Heart left ventricle (tissue), 16 donors: ENCODE data around the gene ZNF646. TPM values are rescaled to one million over a fixed set of nuclear protein-coding genes. Genes with fewer than 3 reads are reported as not detected.

Source experiments
- ATAC-seq, 4 donors: fragments of 200-7000 bp; cut with Tn5 transposase; one replicate each; pipeline ENCODE4 v1.9.1; 2020 to 2022; ENCODE audit warnings: moderate library complexity in 4 of 4, mild to moderate bottlenecking in 3 of 4, moderate number of reproducible peaks in 1 of 4
- DNase-seq, 5 donors: peaks; one replicate each; pipeline ENCODE4 v3.0.0-alpha.2; 2020
- H3K27ac ChIP-seq, 12 donors: fragments of 200-600 bp; sonication (generic) in 4 of 12; one replicate each; pipeline versions ENCODE4 v1.5.0 to v1.8.0; 2016 to 2022; ENCODE audit warnings: mild to moderate bottlenecking in 2 of 12
- H3K27me3 ChIP-seq, 9 donors: fragments of 200-600 bp; sonication (generic) in 2 of 9; one replicate each; pipeline versions ENCODE4 v1.5.1 to v1.8.0; 2016 to 2022; ENCODE audit warnings: mild to moderate bottlenecking in 3 of 9
- H3K36me3 ChIP-seq, 9 donors: fragments of 200-600 bp; sonication (generic) in 2 of 9; one replicate each; pipeline versions ENCODE4 v1.5.0 to v1.8.0; 2018 to 2022; ENCODE audit warnings: mild to moderate bottlenecking in 2 of 9
- H3K4me1 ChIP-seq, 12 donors: fragments of 200-600 bp; sonication (generic) in 4 of 12; one replicate each; pipeline versions ENCODE4 v1.5.0 to v1.8.0; 2016 to 2022; ENCODE audit warnings: mild to moderate bottlenecking in 3 of 12
- H3K4me3 ChIP-seq, 12 donors: fragments of 200-600 bp; sonication (generic) in 4 of 12; one replicate each; pipeline versions ENCODE4 v1.5.0 to v1.8.0; 2017 to 2022; ENCODE audit warnings: mild to moderate bottlenecking in 9 of 12, moderate library complexity in 4 of 12
- H3K9me3 ChIP-seq, 12 donors: fragments of 200-600 bp; sonication (generic) in 4 of 12; one replicate each; pipeline versions ENCODE4 v1.5.0 to v1.8.0; 2016 to 2022; ENCODE audit warnings: mild to moderate bottlenecking in 1 of 12
- POLR2A ChIP-seq, 2 donors: fragments of 450-650 bp; IDR thresholded peaks; one replicate each; pipeline ENCODE4 v1.6.1; 2017; ENCODE audit warnings: antibody characterized with exemption in 2 of 2, mild to moderate bottlenecking in 2 of 2, moderate library complexity in 2 of 2
- WGBS, 4 donors: extraction: QIAGEN DNeasy Blood & Tissue Kit in 2 of 4; methylation state at CpG; one replicate each; pipeline versions ENCODE4 v1.1.5 to v1.1.7; 2013 to 2018; 5-methylcytosine and 5-hydroxymethylcytosine counted together
- intact Hi-C, 10 donors: fragments of 100-400 bp; cut with DNase I; formaldehyde crosslinking; loops; one replicate each; pipeline versions ENCODE4 v1.11.1 to v1.14.2; 2022
- polyA plus RNA-seq, 2 donors: library from polyadenylated mRNA; stranded (reverse); fragments of 200-250 nt; gene quantifications; one replicate each; pipeline ENCODE4 v1.2.3, GENCODE V29; 2013
- total RNA-seq, 9 donors: library from RNA; depleted of rRNA in 2 of 9; stranded (reverse); fragments of >200 nt in 2 of 9; fragmentation: NEBNext Ultra II Directional in 3 of 9; extraction: Animal tissue kit (Norgen Biotek cat#: 25700) in 3 of 9; gene quantifications; one replicate each; pipeline versions ENCODE4 v1.1.0 to v1.2.4, GENCODE V29; 2016 to 2023
- TF ChIP-seq, protein P1 (sequence below), 12 donors: fragments of 200-600 bp; sonication (generic) in 4 of 12; IDR thresholded peaks; one replicate each; pipeline versions ENCODE4 v1.5.0 to v1.8.0; 2018 to 2022; ENCODE audit warnings: antibody characterized with exemption in 12 of 12, mild to moderate bottlenecking in 5 of 12
- donor health status: ischemic (EF 13 %, LVEDD 7.1; RV severe dilation, severe dysfunction).
- donor health status: healthy with polysubstance abuse.
- donor health status: DM: no; HTN: yes; CAD: no.
- donor health status: DM: no; HTN: no; CAD: no.
- donor health status: ischemic (EF 25% LVEDD 6.9; RV normal size, moderate dysfunction).
- donor health status: ischemic (EF 25% LVEDD 5.7; RV mildly dilated, moderate dysfunction).
- donor health status: healthy.
- donor health status: DM: yes; HTN: yes; CAD: no.
- donor health status: ischemic (EF 35%, LVEDD 5.7; RV mildly dilated, moderate dysfunction).
- donor health status: nonischemic (EF 11% LVEDD 7.7; RV severe dilation, severe dysfunction).
- donor health status: DM: yes; HTN: yes; CAD: no.
- donor health status: PGD.
- donor health status: ischemic (EF 29% LVEDD 5.4; RV normal size, mild dysfunction).
- donor health status: nonischemic (EF 23%, LVEDD 6.1; RV moderate dilation, normal function).

ZNF646 gene
- total and polyA plus RNA-seq, 11 donors: 6.4 to 15.5 (median 10.0) TPM

DNA sequence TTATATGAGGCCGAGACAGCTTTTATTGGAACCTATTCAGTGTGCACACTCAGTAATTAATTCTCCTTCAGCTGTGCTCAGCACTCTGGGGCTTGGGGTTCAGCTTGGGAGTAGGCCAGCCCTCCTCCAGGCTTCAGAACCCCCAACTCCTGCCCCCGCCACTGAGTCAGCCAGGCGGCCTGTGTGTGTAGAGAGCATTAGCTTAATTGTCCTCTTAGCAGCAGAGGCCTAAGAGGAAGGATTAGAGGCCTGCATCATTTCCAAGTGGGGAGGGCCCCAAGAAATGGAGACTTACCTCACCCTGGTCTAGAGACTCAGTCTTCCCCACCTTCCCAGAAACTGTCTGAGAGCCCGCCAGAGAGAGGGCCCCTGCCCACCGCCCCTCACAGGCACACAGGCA, 13.7 kb downstream of the ZNF646 start:
- H3K4me1 ChIP-seq: peaks cover 0 to 13% (median 0%) of the 10 kb centered on the region in 12 donors
- TF ChIP-seq, protein P1, sequence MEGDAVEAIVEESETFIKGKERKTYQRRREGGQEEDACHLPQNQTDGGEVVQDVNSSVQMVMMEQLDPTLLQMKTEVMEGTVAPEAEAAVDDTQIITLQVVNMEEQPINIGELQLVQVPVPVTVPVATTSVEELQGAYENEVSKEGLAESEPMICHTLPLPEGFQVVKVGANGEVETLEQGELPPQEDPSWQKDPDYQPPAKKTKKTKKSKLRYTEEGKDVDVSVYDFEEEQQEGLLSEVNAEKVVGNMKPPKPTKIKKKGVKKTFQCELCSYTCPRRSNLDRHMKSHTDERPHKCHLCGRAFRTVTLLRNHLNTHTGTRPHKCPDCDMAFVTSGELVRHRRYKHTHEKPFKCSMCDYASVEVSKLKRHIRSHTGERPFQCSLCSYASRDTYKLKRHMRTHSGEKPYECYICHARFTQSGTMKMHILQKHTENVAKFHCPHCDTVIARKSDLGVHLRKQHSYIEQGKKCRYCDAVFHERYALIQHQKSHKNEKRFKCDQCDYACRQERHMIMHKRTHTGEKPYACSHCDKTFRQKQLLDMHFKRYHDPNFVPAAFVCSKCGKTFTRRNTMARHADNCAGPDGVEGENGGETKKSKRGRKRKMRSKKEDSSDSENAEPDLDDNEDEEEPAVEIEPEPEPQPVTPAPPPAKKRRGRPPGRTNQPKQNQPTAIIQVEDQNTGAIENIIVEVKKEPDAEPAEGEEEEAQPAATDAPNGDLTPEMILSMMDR (IDR thresholded peaks at IDR 0.05): no peak
- TF ChIP-seq POLR2A (IDR thresholded peaks at IDR 0.05): no peak

DNA sequence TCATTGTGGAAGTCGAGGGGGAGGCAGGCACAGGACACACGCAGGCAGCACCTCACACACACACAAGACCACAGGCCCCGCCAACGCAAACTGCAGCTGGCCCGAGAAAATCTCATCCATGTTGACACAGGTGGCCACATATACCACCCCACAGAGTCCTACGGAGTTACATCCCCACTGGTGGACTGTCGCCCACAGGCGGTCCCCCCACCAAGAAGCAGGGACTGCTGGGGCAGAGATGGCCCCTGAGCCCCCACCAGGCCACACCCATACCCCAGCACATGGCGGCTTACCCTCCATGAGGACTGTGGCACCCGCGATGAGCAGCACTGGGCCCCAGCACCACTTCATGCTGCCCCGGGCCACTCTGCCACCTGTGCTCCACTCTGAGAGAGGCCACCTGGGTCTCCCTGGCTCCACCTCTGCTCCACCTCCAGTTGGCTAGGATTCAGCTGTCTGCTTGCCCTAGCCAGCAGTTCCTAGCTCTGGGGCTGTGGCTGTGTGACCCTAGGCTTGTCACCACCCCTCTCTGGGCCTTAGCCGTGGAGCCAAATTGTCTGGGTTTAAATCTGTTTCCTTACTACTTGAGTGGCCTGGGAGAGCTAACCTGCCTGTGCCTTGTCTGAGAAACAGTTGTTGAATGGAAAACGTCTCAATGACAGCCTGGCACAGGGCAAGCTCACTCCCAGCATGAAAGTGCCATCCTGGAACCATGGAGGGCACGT, 14.4 kb downstream of the ZNF646 start, which contains the start of gene PRSS53:
PRSS53 (minus strand) TSS at position 485 of the 725 bp plus-strand sequence; CDS start at position 351, 134 bp downstream.
- Histone ChIP-seq H3K4me3 (no peak within 1 kb of the TSS), H3K4me1 (peaks cover 0 to 13% (median 6%) of the 10 kb centered on the region in 12 donors), H3K36me3 (peaks cover 0 to 67% (median 28%) of the 10 kb centered on the region in 9 donors), H3K27me3 (no peaks in the 10 kb centered on the region), H3K27ac (no peak within 1 kb of the TSS), H3K9me3 (no peaks in the 10 kb centered on the region)
- no peak for DNase-seq
- ATAC-seq: no peak
- 87 to 94% (median 89%) methylated on average over 5 to 15 of the region's 15 CpGs for WGBS, 4 donors
- intact Hi-C loops: no loop called here
- TF ChIP-seq, protein P1 (IDR thresholded peaks at IDR 0.05): no peak
- no peak for TF ChIP-seq POLR2A (IDR thresholded peaks at IDR 0.05)

More for the DNA sequence above, 13.7 kb downstream of the ZNF646 start:
- WGBS, 4 donors: 79 to 90% (median 87%) methylated on average over 4 to 5 of the region's 5 CpGs
- H3K4me3 ChIP-seq: no peak overlapping the region
- ATAC-seq: no peak
- DNase-seq: no peak
- intact Hi-C loops: no loop called here
- no peaks in the 10 kb centered on the region for H3K9me3 ChIP-seq
- no peaks in the 10 kb centered on the region for H3K27me3 ChIP-seq
- H3K36me3 ChIP-seq: peaks cover 0 to 73% (median 34%) of the 10 kb centered on the region in 9 donors
- no peak overlapping the region for H3K27ac ChIP-seq

DNA sequence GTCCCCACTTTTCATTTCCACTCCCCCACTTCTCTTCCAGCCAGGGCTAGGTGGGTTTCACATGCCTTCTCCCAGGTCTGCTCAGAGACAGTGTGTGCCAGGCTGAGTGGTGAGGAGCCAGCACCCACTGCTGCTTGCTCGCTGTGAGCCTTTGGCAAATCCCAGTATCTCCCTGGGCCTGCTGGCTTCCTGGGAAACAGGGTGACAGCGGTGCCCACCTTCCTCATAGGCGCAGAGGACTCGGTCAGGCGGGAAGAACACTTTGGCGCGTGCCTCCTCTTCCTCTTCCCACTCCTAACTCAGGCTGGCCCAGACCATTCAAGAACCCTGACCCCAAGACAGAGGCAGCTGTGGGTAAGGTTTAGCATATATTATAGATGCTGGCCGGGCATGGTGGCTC, 15.0 kb downstream of the ZNF646 start:
- DNase-seq: no peak
- intact Hi-C loops: no loop called here
- whole genome bisulfite sequencing, 4 donors: 80 to 98% (median 92%) methylated on average over 8 of the region's 8 CpGs
- ATAC-seq: no peak
- no peak overlapping the region for H3K4me3 ChIP-seq
- no peak overlapping the region for H3K27ac ChIP-seq
- no peaks in the 10 kb centered on the region for H3K27me3 ChIP-seq
- TF ChIP-seq, protein P1 (IDR thresholded peaks at IDR 0.05): no peak
- TF ChIP-seq POLR2A (IDR thresholded peaks at IDR 0.05): no peak
- no peaks in the 10 kb centered on the region for H3K9me3 ChIP-seq
- peaks cover 0 to 61% (median 27%) of the 10 kb centered on the region in 9 donors for H3K36me3 ChIP-seq
- H3K4me1 ChIP-seq: peaks cover 0 to 15% (median 11%) of the 10 kb centered on the region in 12 donors

DNA sequence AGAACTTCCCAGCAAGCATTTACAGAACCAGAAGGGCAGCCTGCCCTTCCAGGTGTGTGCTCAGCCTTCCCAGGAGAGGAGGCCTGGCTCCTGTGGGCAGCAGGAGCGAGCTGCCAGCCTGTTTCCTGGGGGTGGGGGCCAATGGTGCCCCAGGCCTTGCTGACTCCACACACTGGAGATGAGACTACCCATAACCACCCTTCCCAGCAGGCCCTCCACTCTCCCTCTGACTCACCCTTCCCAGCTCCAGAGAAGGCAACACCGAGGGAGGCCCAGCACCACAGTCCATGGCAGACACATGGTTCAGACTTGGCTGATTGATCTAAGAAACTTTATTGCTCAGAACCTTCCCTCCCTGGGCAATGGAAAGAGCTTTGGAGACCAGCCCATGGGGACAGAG, 16.3 kb downstream of the ZNF646 start:
- intact Hi-C loops: loop anchor here in 4 of 10 donors (5.0 to 10.0 kb wide), 4 partner anchors 52 to 364 kb away; partner anchors contain the start of genes HSD3B7 (in 3 of the 4) and ARMC5 (in 1 of the 4)
- peaks cover 0 to 48% (median 21%) of the 10 kb centered on the region in 9 donors for H3K36me3 ChIP-seq
- DNase-seq: peak in 1 of 5 donors; percentile 7

More for the DNA sequence above, 16.3 kb downstream of the ZNF646 start:
- peaks cover 0 to 21% (median 17%) of the 10 kb centered on the region in 12 donors for H3K4me1 ChIP-seq
- 79 to 100% (median 93%) methylated on average over 2 of the region's 2 CpGs for WGBS, 4 donors
- H3K27ac ChIP-seq: no peak overlapping the region
- no peak for ATAC-seq
- no peak for TF ChIP-seq POLR2A (IDR thresholded peaks at IDR 0.05)
- TF ChIP-seq, protein P1 (IDR thresholded peaks at IDR 0.05): no peak
- H3K4me3 ChIP-seq: no peak overlapping the region
- H3K27me3 ChIP-seq: no peaks in the 10 kb centered on the region
- H3K9me3 ChIP-seq: no peaks in the 10 kb centered on the region
